ENCODE results near the gene FAM151A.

Gene FAM151A

DNA sequence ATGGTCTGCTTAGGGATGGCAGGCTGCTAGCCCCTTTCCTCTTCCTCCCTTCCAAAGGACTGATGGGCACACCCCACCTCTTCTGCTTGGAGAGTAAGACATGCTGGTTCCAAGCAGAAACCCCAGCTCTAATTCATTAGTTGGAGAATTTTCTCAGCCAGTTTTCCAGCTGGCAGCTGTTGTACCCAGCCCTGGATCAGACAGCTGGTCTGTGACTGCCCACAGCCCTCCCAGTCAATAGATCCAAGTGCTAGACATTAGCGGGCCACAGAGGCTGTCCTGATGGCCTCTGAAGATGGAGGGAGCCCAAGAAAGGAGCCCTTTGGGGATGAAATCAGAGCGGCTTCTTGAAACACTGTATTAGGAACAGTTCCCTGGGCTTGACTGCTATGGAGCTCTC is 39.5 kb downstream of the FAM151A start:
- Histone ChIP-seq H3K4me3 (ENCODE audit: low read depth in 1 of 2, low read length in 1 of 2) (no peak overlapping the region), H3K27ac (no peak overlapping the region), H3K9me3 (no peaks in the 10 kb centered on the region), H3K27me3 (no peaks in the 10 kb centered on the region), H3K36me3 (peaks cover 6% of the 10 kb centered on the region), H3K4me1 (ENCODE audit: control insufficient read depth in 1 of 2, insufficient read depth in 1 of 2, low read depth in 1 of 2, low read length in 1 of 2) (no peaks in the 10 kb centered on the region)
- TF ChIP-seq, protein P1, sequence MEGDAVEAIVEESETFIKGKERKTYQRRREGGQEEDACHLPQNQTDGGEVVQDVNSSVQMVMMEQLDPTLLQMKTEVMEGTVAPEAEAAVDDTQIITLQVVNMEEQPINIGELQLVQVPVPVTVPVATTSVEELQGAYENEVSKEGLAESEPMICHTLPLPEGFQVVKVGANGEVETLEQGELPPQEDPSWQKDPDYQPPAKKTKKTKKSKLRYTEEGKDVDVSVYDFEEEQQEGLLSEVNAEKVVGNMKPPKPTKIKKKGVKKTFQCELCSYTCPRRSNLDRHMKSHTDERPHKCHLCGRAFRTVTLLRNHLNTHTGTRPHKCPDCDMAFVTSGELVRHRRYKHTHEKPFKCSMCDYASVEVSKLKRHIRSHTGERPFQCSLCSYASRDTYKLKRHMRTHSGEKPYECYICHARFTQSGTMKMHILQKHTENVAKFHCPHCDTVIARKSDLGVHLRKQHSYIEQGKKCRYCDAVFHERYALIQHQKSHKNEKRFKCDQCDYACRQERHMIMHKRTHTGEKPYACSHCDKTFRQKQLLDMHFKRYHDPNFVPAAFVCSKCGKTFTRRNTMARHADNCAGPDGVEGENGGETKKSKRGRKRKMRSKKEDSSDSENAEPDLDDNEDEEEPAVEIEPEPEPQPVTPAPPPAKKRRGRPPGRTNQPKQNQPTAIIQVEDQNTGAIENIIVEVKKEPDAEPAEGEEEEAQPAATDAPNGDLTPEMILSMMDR (IDR thresholded peaks at IDR 0.05): no peak

DNA sequence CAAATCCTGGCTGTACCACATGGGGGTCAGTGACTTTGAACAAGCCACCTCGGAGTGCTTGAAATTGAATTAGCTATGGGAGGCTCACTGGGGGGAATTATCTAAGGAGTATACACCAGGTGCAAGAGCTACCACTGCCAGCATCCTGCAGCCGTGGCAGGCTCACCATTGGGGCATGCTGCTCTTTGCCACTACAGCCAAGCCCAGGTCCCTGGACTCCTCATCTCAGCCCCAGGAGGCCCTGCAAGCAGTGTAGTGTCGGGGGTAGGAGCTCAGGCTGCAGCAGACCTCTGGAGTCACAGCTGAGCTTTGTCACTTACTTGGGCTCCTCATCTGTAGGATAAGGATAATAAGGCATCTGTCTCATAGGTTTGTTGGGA is 40.0 kb downstream of the FAM151A start:
- no peak overlapping the region for H3K27ac ChIP-seq
- H3K4me3 ChIP-seq (ENCODE audit: low read depth in 1 of 2, low read length in 1 of 2): no peak overlapping the region
- H3K4me1 ChIP-seq (ENCODE audit: control insufficient read depth in 1 of 2, insufficient read depth in 1 of 2, low read depth in 1 of 2, low read length in 1 of 2): no peaks in the 10 kb centered on the region

GRCh38 chr1:54582566-54583306 is 40.6 kb downstream of the FAM151A start:
- peaks cover 6% of the 10 kb centered on the region for H3K36me3 ChIP-seq
- TF ChIP-seq, protein P1 (IDR thresholded peaks at IDR 0.05): no peak
- H3K27me3 ChIP-seq: no peaks in the 10 kb centered on the region
- H3K9me3 ChIP-seq: no peaks in the 10 kb centered on the region
- H3K4me3 ChIP-seq (ENCODE audit: low read depth in 1 of 2, low read length in 1 of 2): no peak overlapping the region
- no peaks in the 10 kb centered on the region for H3K4me1 ChIP-seq (ENCODE audit: control insufficient read depth in 1 of 2, insufficient read depth in 1 of 2, low read depth in 1 of 2, low read length in 1 of 2)
- no peak overlapping the region for H3K27ac ChIP-seq

More for the DNA sequence above, 40.0 kb downstream of the FAM151A start:
- TF ChIP-seq, protein P1 (IDR thresholded peaks at IDR 0.05): no peak
- H3K27me3 ChIP-seq: no peaks in the 10 kb centered on the region
- peaks cover 6% of the 10 kb centered on the region for H3K36me3 ChIP-seq
- no peaks in the 10 kb centered on the region for H3K9me3 ChIP-seq

DNA sequence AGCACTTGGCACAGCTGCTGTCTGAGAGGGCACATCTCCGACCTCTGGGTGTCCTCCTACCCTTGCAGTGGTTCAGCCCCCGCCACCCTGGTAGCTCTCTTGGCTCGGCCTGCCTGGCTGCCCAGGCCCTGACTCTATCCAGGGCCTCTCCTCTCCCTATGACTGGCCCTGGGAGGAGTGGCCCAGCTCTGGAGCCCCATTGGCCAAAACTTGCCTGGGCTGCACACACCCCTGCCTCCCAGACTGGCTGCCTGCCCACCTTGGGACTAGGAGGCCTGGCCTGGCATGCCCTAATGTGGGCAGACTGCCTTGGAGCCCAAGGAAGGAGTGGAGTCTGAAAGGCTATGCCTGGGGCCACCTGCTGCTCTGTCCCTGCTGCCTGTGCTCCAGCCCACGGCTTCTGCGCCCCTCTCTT is 41.7 kb downstream of the FAM151A start:
- Histone ChIP-seq H3K4me3 (ENCODE audit: low read depth in 1 of 2, low read length in 1 of 2) (no peak overlapping the region), H3K4me1 (ENCODE audit: control insufficient read depth in 1 of 2, insufficient read depth in 1 of 2, low read depth in 1 of 2, low read length in 1 of 2) (no peaks in the 10 kb centered on the region), H3K36me3 (peaks cover 6% of the 10 kb centered on the region), H3K27ac (no peak overlapping the region), H3K9me3 (no peaks in the 10 kb centered on the region), H3K27me3 (no peaks in the 10 kb centered on the region)
- TF ChIP-seq, protein P1 (IDR thresholded peaks at IDR 0.05): no peak

GRCh38 chr1:54580856-54581550 is 42.3 kb downstream of the FAM151A start:
- Histone ChIP-seq H3K4me1 (ENCODE audit: control insufficient read depth in 1 of 2, insufficient read depth in 1 of 2, low read depth in 1 of 2, low read length in 1 of 2) (no peaks in the 10 kb centered on the region), H3K9me3 (no peaks in the 10 kb centered on the region), H3K36me3 (peaks cover 6% of the 10 kb centered on the region), H3K27me3 (no peaks in the 10 kb centered on the region), H3K27ac (no peak overlapping the region), H3K4me3 (ENCODE audit: low read depth in 1 of 2, low read length in 1 of 2) (no peak overlapping the region)
- TF ChIP-seq, protein P1 (IDR thresholded peaks at IDR 0.05): no peak
